Measurements from ENCODE around the gene UNCX. TPM values are rescaled to one million over a fixed set of nuclear protein-coding genes. Genes with fewer than 3 reads are reported as not detected.

Gene UNCX
- total and polyA plus RNA-seq, 3 donors from 2014 or later, result 0.24 TPM; not detected in 2

DNA sequence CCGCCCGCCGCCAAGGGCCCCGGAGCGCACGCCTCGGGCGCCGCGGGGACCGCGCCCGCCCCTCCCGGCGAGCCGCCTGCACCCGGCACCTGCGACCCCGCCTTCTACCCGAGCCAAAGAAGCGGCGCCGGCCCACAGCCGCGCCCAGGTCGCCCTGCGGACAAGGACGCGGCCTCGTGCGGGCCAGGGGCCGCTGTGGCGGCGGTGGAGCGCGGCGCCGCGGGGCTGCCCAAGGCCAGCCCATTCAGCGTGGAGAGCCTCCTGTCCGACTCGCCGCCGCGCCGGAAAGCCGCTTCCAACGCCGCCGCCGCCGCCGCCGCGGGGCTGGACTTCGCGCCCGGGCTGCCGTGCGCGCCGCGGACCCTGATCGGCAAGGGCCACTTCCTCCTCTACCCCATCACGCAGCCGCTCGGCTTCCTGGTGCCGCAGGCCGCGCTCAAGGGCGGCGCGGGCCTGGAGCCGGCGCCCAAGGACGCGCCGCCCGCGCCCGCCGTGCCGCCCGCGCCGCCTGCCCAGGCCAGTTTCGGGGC is 3.5 kb downstream of the UNCX start:
- no peaks in the 10 kb centered on the region for H3K36me3 ChIP-seq (ENCODE audit: low read depth, missing control alignments)
- no peak for DNase-seq
- no peaks in the 10 kb centered on the region for H3K9me3 ChIP-seq
- H3K4me3 ChIP-seq, result no peak overlapping the region
- intact Hi-C loops (cut with DNase I; ENCODE audit: low total_unique reads), result no loop called here
- 1% methylated on average over 48 of the region's 87 CpGs; no CpG with 5 or more reads in 1 of the 2 donors for WGBS, 2 donors
- H3K4me1 ChIP-seq, result no peaks in the 10 kb centered on the region
- no peak overlapping the region for H3K27ac ChIP-seq
- H3K27me3 ChIP-seq, result no peaks in the 10 kb centered on the region
- TF ChIP-seq CTCF (IDR thresholded peaks at IDR 0.05), result no peak
- TF ChIP-seq POLR2A (IDR thresholded peaks at IDR 0.05), result no peak

GRCh38 chr7:1236831-1237701 is 4.4 kb downstream of the UNCX start:
- Histone ChIP-seq H3K4me1 (no peaks in the 10 kb centered on the region), H3K9me3 (no peaks in the 10 kb centered on the region), H3K27me3 (no peaks in the 10 kb centered on the region), H3K4me3 (no peak overlapping the region), H3K27ac (no peak overlapping the region), H3K36me3 (ENCODE audit: low read depth, missing control alignments) (no peaks in the 10 kb centered on the region)
- TF ChIP-seq POLR2A (IDR thresholded peaks at IDR 0.05), result no peak
- no peak for TF ChIP-seq CTCF (IDR thresholded peaks at IDR 0.05)
- 3 to 4% methylated on average over 49 to 62 of the region's 83 CpGs for WGBS, 2 donors
- intact Hi-C loops (cut with DNase I; ENCODE audit: low total_unique reads), result no loop called here
- DNase-seq, result no peak

DNA sequence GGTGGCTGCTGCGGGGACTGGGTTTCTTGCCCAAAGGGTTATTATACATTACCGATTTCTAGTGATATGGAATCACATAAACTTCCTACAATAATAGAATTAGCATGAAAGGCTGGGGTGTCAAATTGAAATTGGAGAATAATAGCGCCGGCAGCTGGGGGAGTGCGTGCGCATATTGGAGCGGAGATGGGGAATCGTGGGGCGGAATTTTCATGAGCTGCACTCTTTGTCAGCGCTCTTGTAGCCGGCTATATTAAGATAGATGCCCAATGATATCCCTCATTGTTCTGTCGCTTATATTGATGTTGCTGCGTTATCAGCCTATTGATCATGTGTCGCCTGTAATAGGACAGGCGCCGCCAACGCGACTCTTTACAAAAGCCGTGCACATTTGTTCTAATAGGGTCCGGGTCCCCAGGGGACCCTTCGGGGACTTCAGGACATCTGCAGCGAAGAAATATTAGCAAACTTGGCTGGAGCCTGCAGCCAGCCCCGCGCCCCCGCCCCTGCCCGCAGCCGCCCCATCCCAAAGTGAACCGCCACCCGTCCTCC is 5.1 kb downstream of the UNCX start:
- no peak for TF ChIP-seq POLR2A (IDR thresholded peaks at IDR 0.05)
- TF ChIP-seq CTCF (IDR thresholded peaks at IDR 0.05), result no peak
- H3K4me1 ChIP-seq, result no peaks in the 10 kb centered on the region
- intact Hi-C loops (cut with DNase I; ENCODE audit: low total_unique reads), result no loop called here
- no peaks in the 10 kb centered on the region for H3K27me3 ChIP-seq
- H3K4me3 ChIP-seq, result no peak overlapping the region
- H3K27ac ChIP-seq, result no peak overlapping the region
- no peaks in the 10 kb centered on the region for H3K36me3 ChIP-seq (ENCODE audit: low read depth, missing control alignments)
- 6 to 8% methylated on average over 26 to 29 of the region's 29 CpGs for WGBS, 2 donors
- no peaks in the 10 kb centered on the region for H3K9me3 ChIP-seq
- no peak for DNase-seq

GRCh38 chr7:1238450-1238882 is 5.8 kb downstream of the UNCX start:
- no peaks in the 10 kb centered on the region for H3K4me1 ChIP-seq
- H3K36me3 ChIP-seq (ENCODE audit: low read depth, missing control alignments), result no peaks in the 10 kb centered on the region
- no peak for DNase-seq
- no peak overlapping the region for H3K27ac ChIP-seq
- H3K27me3 ChIP-seq, result no peaks in the 10 kb centered on the region
- WGBS, 2 donors, result 14 to 24% methylated on average over 8 to 21 of the region's 21 CpGs
- intact Hi-C loops (cut with DNase I; ENCODE audit: low total_unique reads), result no loop called here
- H3K4me3 ChIP-seq, result no peak overlapping the region
- no peaks in the 10 kb centered on the region for H3K9me3 ChIP-seq
- TF ChIP-seq CTCF (IDR thresholded peaks at IDR 0.05) (no peak), POLR2A (IDR thresholded peaks at IDR 0.05) (no peak)

Data from testis (tissue), 3 donors.